ENCODE results near the gene TNPO2.
A peak's percentile ranks its signal among the peaks of the same experiment; 100 is the strongest.

TNPO2 gene

DNA sequence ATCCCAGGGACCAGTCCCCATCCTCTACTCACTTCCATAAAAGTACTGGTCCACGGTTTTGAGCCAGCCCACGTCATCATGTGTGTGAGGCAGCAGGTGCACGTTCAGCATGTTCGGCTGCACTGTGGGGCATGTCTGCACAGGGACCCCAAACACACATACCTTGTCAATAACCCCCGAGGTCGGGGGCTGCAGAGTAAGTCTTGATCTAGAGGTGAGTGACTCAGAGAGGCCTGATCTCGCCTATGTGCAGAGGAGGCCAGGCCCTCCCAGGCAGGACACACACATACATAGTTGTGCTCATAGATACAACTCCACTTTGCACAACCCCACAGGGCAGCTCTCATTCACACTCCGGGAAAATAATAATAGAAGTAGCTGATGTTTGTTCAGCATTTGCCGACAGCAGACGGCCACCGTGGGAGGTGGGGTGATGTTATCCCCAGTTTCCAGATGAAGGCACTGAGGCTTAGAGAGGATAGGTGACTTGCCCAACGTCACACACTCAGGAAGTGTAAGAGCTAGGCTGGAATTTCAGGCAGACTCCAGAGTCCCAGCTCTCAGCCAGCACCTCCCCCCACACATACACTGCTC lies 58.0 kb downstream of the TNPO2 start:
- TF ChIP-seq, protein P1, sequence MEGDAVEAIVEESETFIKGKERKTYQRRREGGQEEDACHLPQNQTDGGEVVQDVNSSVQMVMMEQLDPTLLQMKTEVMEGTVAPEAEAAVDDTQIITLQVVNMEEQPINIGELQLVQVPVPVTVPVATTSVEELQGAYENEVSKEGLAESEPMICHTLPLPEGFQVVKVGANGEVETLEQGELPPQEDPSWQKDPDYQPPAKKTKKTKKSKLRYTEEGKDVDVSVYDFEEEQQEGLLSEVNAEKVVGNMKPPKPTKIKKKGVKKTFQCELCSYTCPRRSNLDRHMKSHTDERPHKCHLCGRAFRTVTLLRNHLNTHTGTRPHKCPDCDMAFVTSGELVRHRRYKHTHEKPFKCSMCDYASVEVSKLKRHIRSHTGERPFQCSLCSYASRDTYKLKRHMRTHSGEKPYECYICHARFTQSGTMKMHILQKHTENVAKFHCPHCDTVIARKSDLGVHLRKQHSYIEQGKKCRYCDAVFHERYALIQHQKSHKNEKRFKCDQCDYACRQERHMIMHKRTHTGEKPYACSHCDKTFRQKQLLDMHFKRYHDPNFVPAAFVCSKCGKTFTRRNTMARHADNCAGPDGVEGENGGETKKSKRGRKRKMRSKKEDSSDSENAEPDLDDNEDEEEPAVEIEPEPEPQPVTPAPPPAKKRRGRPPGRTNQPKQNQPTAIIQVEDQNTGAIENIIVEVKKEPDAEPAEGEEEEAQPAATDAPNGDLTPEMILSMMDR (IDR thresholded peaks at IDR 0.05; ENCODE audit: low read depth, low read length) = no peak

DNA sequence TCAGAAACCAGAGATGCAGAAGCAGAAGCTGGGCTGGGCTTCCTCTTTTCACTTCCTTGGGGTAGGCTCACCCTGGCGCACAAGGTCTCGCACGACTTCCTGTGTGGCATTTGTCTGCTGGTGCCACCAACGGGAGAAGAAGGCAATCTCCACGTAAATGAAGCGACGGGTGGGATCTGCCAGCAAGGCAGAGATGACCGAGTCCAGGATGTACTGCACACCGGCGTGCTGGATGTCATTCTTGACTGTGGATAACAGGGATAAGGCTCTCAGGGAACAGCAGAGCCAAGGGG lies 58.5 kb downstream of the TNPO2 start:
- H3K4me3 ChIP-seq (ENCODE audit: low read depth, low read length) = no peak overlapping the region
- TF ChIP-seq, protein P1 (IDR thresholded peaks at IDR 0.05; ENCODE audit: low read depth, low read length) = no peak
- in situ Hi-C loops (cut with HindIII; ENCODE audit: low sequenced_read_pairs) = no loop called here
- no peak for DNase-seq (ENCODE audit: low read depth, low spot score)

More for the DNA sequence above, 58.0 kb downstream of the TNPO2 start:
- peak overlapping the region; percentile 82 for H3K4me3 ChIP-seq (ENCODE audit: low read depth, low read length)
- DNase-seq (ENCODE audit: low read depth, low spot score) = no peak
- in situ Hi-C loops (cut with HindIII; ENCODE audit: low sequenced_read_pairs) = no loop called here

DNA sequence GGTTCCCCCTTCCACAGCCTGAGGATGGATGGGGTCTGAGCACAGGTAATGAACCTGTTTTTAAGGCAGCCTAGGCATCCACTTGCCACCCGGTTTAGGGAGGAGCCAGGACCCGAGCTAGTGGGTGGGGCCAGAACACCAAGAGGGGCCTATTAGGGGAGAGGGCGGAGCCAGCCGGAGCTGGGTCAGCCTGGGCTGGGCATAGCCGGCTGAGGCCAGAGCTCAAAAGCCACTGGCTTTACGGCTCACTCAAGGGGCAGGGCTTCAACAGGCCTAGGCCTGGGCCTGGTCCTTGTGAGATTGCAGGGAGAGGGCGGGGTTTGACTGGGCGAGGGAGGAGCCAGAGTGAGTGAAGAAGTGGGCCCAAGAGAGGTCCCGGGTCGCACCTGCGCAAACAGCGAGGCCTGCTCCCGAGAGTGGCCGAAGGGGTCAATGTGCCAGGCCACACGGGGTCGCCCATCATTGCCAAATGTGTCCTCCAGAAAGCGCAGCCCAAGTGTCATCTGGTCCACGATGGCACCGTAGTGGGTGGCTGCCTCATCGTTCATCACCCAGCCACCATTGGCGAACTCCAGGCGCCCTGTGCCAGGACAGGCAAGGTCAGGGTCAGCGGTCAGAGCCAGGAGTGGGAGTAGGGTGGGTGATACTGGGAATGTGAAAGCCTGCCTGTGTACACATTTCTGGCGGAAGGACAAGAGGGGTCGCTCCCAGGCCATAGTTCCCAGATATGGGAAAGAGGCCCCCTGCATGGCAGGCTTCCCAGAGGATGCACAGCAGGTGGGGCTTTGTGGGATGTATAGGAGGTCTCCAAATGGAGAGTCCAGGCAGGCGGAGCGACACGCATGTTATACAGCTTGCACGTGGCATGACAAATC lies 59.1 kb downstream of the TNPO2 start:
- in situ Hi-C loops (cut with HindIII; ENCODE audit: low sequenced_read_pairs) = no loop called here
- DNase-seq (ENCODE audit: low read depth, low spot score) = no peak
- H3K4me3 ChIP-seq (ENCODE audit: low read depth, low read length) = no peak overlapping the region
- TF ChIP-seq, protein P1 (IDR thresholded peaks at IDR 0.05; ENCODE audit: low read depth, low read length) = no peak

DNA sequence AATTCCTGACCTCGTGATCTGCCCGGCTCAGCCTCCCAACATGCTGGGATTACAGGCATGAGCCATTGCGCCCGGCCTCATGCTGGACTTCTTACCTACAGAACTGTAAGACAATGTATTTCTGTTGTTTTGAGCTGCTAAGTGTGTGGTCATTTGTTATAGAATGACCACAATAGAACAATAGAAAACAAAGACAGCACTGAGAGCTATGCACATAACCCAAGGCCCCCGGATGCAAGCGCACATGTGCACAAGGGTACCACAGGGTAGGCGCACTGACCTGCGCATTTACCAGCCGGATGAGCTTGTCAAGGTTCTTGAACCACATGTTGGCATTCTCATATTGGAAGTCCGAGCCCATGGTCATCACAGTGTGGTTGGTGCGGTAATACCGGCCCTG lies 62.8 kb downstream of the TNPO2 start:
- DNase-seq (ENCODE audit: low read depth, low spot score) = no peak
- in situ Hi-C loops (cut with HindIII; ENCODE audit: low sequenced_read_pairs) = no loop called here
- TF ChIP-seq, protein P1 (IDR thresholded peaks at IDR 0.05; ENCODE audit: low read depth, low read length) = no peak
- no peak overlapping the region for H3K4me3 ChIP-seq (ENCODE audit: low read depth, low read length)

DNA sequence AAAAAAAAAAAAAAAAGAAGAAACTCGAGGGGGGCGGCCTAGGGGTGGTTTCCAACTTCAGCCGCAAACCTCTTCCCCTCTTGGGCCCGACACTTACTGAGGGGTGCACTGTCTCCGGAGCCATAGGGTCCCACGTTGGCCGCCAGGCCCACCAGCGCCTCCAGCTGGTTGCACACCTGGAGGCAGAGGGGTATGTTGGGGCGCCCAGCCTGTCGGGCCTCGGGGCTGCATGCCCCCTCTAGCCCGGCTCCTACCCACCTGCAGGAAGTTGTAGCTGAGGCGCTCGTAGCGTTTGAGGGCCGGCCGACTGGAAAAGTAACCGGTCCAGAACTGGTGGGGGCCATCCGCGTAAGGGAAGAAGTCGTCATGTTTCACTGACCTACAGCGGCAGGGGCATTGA lies 65.8 kb downstream of the TNPO2 start:
- DNase-seq (ENCODE audit: low read depth, low spot score) = no peak
- H3K4me3 ChIP-seq (ENCODE audit: low read depth, low read length) = no peak overlapping the region
- in situ Hi-C loops (cut with HindIII; ENCODE audit: low sequenced_read_pairs) = no loop called here
- TF ChIP-seq, protein P1 (IDR thresholded peaks at IDR 0.05; ENCODE audit: low read depth, low read length) = no peak

DNA sequence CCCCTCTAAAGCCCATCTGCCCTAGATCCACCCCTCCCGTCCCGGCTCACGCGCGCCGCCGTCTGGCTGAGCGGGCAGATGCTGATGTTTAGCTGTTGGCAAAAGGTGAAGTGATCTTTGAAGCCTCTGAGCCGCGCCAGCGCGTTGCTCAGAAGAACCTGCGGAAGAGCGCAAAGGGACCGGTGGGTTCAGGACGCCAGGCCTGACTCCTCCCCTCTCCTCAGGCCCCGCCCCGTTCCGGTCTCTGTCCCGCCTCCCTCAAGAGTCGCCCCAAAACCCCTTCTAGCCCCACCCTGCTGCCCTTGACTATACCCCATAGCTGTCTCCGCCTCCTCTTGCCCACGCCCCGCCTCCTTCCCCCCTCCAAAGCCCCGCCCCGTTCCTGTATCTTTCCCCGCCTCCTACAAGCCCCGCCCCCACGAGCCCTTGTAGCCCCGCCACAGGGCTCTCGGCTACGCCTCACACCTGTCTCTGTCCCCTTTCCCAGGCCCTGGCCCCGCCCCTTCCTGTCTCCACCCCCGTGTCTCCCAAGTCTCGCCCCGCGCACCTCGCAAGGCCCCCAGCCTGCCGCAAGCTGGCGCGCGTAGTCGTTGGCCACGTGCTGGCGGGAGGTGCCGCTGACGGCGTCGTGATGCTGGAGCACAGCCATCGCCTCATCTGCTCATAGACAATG lies 66.7 kb downstream of the TNPO2 start:
- in situ Hi-C loops (cut with HindIII; ENCODE audit: low sequenced_read_pairs) = no loop called here
- no peak for DNase-seq (ENCODE audit: low read depth, low spot score)
- no peak overlapping the region for H3K4me3 ChIP-seq (ENCODE audit: low read depth, low read length)
- TF ChIP-seq, protein P1 (IDR thresholded peaks at IDR 0.05; ENCODE audit: low read depth, low read length) = peak; percentile 29

Measured in astrocyte of the spinal cord (primary cell).